C4-2B (cell line): ENCODE results near the gene FAM185A.
"Not testable (repeated sequence)": the region's sequence is repeated elsewhere in the genome, so short reads cannot be mapped to it uniquely, and the experiment has no call there.

Experiments
- ZFX ChIP-seq: fragments of 450-650 bp; IDR thresholded peaks from 2 replicates; pipeline ENCODE4 v1.6.1; 2017
- TF ChIP-seq, protein P1 (sequence below): fragments of 450-650 bp; conservative IDR thresholded peaks from 2 replicates; pipeline ENCODE4 v1.5.1; 2017; ENCODE audit warnings: mild to moderate bottlenecking

- TF ChIP-seq, protein P1, sequence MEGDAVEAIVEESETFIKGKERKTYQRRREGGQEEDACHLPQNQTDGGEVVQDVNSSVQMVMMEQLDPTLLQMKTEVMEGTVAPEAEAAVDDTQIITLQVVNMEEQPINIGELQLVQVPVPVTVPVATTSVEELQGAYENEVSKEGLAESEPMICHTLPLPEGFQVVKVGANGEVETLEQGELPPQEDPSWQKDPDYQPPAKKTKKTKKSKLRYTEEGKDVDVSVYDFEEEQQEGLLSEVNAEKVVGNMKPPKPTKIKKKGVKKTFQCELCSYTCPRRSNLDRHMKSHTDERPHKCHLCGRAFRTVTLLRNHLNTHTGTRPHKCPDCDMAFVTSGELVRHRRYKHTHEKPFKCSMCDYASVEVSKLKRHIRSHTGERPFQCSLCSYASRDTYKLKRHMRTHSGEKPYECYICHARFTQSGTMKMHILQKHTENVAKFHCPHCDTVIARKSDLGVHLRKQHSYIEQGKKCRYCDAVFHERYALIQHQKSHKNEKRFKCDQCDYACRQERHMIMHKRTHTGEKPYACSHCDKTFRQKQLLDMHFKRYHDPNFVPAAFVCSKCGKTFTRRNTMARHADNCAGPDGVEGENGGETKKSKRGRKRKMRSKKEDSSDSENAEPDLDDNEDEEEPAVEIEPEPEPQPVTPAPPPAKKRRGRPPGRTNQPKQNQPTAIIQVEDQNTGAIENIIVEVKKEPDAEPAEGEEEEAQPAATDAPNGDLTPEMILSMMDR, result peak; percentile 28
- not testable (repeated sequence) for TF ChIP-seq ZFX
Observed at GRCh38 chr7:102745494-102746288, 3.1 kb upstream of the FAM185A start.
